HFFc6 (cell line): ENCODE results near the gene TMOD1. TPM values are rescaled to one million over a fixed set of nuclear protein-coding genes. Genes with fewer than 3 reads are reported as not detected.

ENCODE experiments used
- DNase-seq: peaks from one replicate; pipeline ENCODE4 v3.0.0-alpha.2; 2018
- H3K27ac Mint-ChIP-seq: 2 replicates; pipeline ENCODE4 v1.8.0; 2020; ENCODE audit warnings: mild to moderate bottlenecking, mixed read lengths
- H3K27me3 Mint-ChIP-seq: 2 replicates; pipeline ENCODE4 v1.8.0; 2021; ENCODE audit warnings: mild to moderate bottlenecking, moderate library complexity, mixed read lengths; ENCODE audit not compliant: insufficient read depth
- H3K36me3 Mint-ChIP-seq: 2 replicates; pipeline ENCODE4 v1.8.0; 2021; ENCODE audit warnings: low read depth, mixed read lengths
- H3K4me1 Mint-ChIP-seq: 2 replicates; pipeline ENCODE4 v1.8.0; 2020; ENCODE audit warnings: low read depth, mixed read lengths
- H3K4me3 Mint-ChIP-seq: 2 replicates; pipeline ENCODE4 v1.8.0; 2020; ENCODE audit warnings: mild to moderate bottlenecking, moderate library complexity, mixed read lengths
- H3K9me3 Mint-ChIP-seq: 2 replicates; pipeline ENCODE4 v1.8.0; 2020; ENCODE audit warnings: mild to moderate bottlenecking, mixed read lengths
- CTCF ChIP-seq: fragments of 200-600 bp; sonication (generic); IDR thresholded peaks from 2 replicates; pipeline ENCODE4 v1.5.0; 2021; ENCODE audit warnings: antibody characterized with exemption, mild to moderate bottlenecking
- total RNA-seq, 6 experiments: library from RNA; stranded (reverse); fragmentation: NEBNext Ultra II Directional; extraction: Animal tissue kit (Norgen Biotek cat#: 25700); gene quantifications; 2 replicates in 1 of 6; 3 replicates in 5 of 6; pipeline ENCODE4 v1.2.3, GENCODE V29; 2021

Gene TMOD1
- total RNA-seq, 6 experiments from 2014 or later: 0.14 to 0.60 (median 0.57) TPM

GRCh38 chr9:97527626-97528528, 26.4 kb downstream of the TMOD1 start:
- Mint-ChIP-seq H3K27me3 (peaks cover 31% of the 10 kb centered on the region), H3K4me3 (no peak overlapping the region), H3K4me1 (peaks cover 64% of the 10 kb centered on the region), H3K27ac (no peak overlapping the region), H3K9me3 (no peaks in the 10 kb centered on the region), H3K36me3 (no peaks in the 10 kb centered on the region)
- no peak for DNase-seq
- TF ChIP-seq CTCF: no peak

GRCh38 chr9:97528529-97529230, 27.2 kb downstream of the TMOD1 start:
- H3K27ac Mint-ChIP-seq: no peak overlapping the region
- peaks cover 2% of the 10 kb centered on the region; the same call in 1 of the 2 replicates for H3K9me3 Mint-ChIP-seq
- no peaks in the 10 kb centered on the region for H3K36me3 Mint-ChIP-seq
- TF ChIP-seq CTCF: no peak
- H3K4me1 Mint-ChIP-seq: peaks cover 64% of the 10 kb centered on the region
- H3K27me3 Mint-ChIP-seq: peaks cover 29% of the 10 kb centered on the region
- DNase-seq: no peak
- H3K4me3 Mint-ChIP-seq: no peak overlapping the region

GRCh38 chr9:97529363-97530076, 28.1 kb downstream of the TMOD1 start:
- DNase-seq: peak; percentile 49
- Mint-ChIP-seq H3K27me3 (peaks cover 29% of the 10 kb centered on the region), H3K27ac (peak overlapping the region; percentile 80; the same call in 1 of the 2 replicates), H3K9me3 (peaks cover 9% of the 10 kb centered on the region; the same call in 1 of the 2 replicates), H3K36me3 (0 out of 2 replicates have a peak, but pooled peaks cover 4% of the 10 kb centered on the region), H3K4me1 (peaks cover 59% of the 10 kb centered on the region), H3K4me3 (peak overlapping the region; percentile 56; the same call in 1 of the 2 replicates)
- no peak for TF ChIP-seq CTCF

- H3K27me3 Mint-ChIP-seq: peaks cover 41% of the 10 kb centered on the region
- no peak for TF ChIP-seq CTCF
- DNase-seq: no peak
- peaks cover 9% of the 10 kb centered on the region for H3K9me3 Mint-ChIP-seq
- H3K36me3 Mint-ChIP-seq: 0 out of 2 replicates have a peak, but pooled peaks cover 9% of the 10 kb centered on the region
- H3K27ac Mint-ChIP-seq: no peak overlapping the region; the same call in 1 of the 2 replicates
- H3K4me1 Mint-ChIP-seq: peaks cover 35% of the 10 kb centered on the region
- no peak overlapping the region for H3K4me3 Mint-ChIP-seq
Measured at GRCh38 chr9:97531888-97532376, 30.5 kb downstream of the TMOD1 start.

GRCh38 chr9:97534185-97534584, 32.7 kb downstream of the TMOD1 start:
- TF ChIP-seq CTCF: no peak
- Mint-ChIP-seq H3K4me1 (peaks cover 19% of the 10 kb centered on the region), H3K27ac (no peak overlapping the region), H3K4me3 (no peak overlapping the region), H3K9me3 (peaks cover 9% of the 10 kb centered on the region), H3K27me3 (peaks cover 31% of the 10 kb centered on the region), H3K36me3 (0 out of 2 replicates have a peak, but pooled peaks cover 9% of the 10 kb centered on the region)
- DNase-seq: no peak
